ENCODE measurements around the gene RNU6-8.

The RNU6-8 gene

GRCh38 chr14:32190673-32191072 is 12.4 kb downstream of the RNU6-8 start:
- TF ChIP-seq CTCF (IDR thresholded peaks at IDR 0.05; ENCODE audit: insufficient read depth, low read depth, low read length, missing control alignments) = no peak
- no peak overlapping the region for H3K4me3 ChIP-seq (ENCODE audit: low read depth, low read length)
- DNase-seq (ENCODE audit: low read depth) = no peak

- TF ChIP-seq CTCF (IDR thresholded peaks at IDR 0.05; ENCODE audit: insufficient read depth, low read depth, low read length, missing control alignments) = no peak
- no peak overlapping the region for H3K4me3 ChIP-seq (ENCODE audit: low read depth, low read length)
- no peak for DNase-seq (ENCODE audit: low read depth)
These were observed 13.3 kb downstream of the RNU6-8 start for GRCh38 chr14:32189811-32190210.

GRCh38 chr14:32186248-32186647 is 16.8 kb downstream of the RNU6-8 start:
- no peak overlapping the region for H3K4me3 ChIP-seq (ENCODE audit: low read depth, low read length)
- DNase-seq (ENCODE audit: low read depth) = peak; percentile 17
- no peak for TF ChIP-seq CTCF (IDR thresholded peaks at IDR 0.05; ENCODE audit: insufficient read depth, low read depth, low read length, missing control alignments)

GRCh38 chr14:32185097-32185496 is 18.0 kb downstream of the RNU6-8 start:
- no peak for TF ChIP-seq CTCF (IDR thresholded peaks at IDR 0.05; ENCODE audit: insufficient read depth, low read depth, low read length, missing control alignments)
- DNase-seq (ENCODE audit: low read depth) = no peak
- H3K4me3 ChIP-seq (ENCODE audit: low read depth, low read length) = no peak overlapping the region

GRCh38 chr14:32183151-32184058 is 19.7 kb downstream of the RNU6-8 start:
- no peak for DNase-seq (ENCODE audit: low read depth)
- no peak overlapping the region for H3K4me3 ChIP-seq (ENCODE audit: low read depth, low read length)
- no peak for TF ChIP-seq CTCF (IDR thresholded peaks at IDR 0.05; ENCODE audit: insufficient read depth, low read depth, low read length, missing control alignments)

- no peak overlapping the region for H3K4me3 ChIP-seq (ENCODE audit: low read depth, low read length)
- DNase-seq (ENCODE audit: low read depth) = no peak
- TF ChIP-seq CTCF (IDR thresholded peaks at IDR 0.05; ENCODE audit: insufficient read depth, low read depth, low read length, missing control alignments) = no peak
These were observed 31.6 kb downstream of the RNU6-8 start for GRCh38 chr14:32171469-32171868.

GRCh38 chr14:32169191-32169590 is 33.9 kb downstream of the RNU6-8 start:
- H3K4me3 ChIP-seq (ENCODE audit: low read depth, low read length) = no peak overlapping the region
- DNase-seq (ENCODE audit: low read depth) = no peak
- no peak for TF ChIP-seq CTCF (IDR thresholded peaks at IDR 0.05; ENCODE audit: insufficient read depth, low read depth, low read length, missing control alignments)
